ENCODE results near the gene DLGAP1.

The DLGAP1 gene

GRCh38 chr18:3777122-3777521 is 678.0 kb downstream of the DLGAP1 start:
- DNase-seq (ENCODE audit: low read depth in 2 of 2) = no peak

- no peak for DNase-seq (ENCODE audit: low read depth in 2 of 2)
Measured at GRCh38 chr18:3775996-3776395, 679.1 kb downstream of the DLGAP1 start.

DNA sequence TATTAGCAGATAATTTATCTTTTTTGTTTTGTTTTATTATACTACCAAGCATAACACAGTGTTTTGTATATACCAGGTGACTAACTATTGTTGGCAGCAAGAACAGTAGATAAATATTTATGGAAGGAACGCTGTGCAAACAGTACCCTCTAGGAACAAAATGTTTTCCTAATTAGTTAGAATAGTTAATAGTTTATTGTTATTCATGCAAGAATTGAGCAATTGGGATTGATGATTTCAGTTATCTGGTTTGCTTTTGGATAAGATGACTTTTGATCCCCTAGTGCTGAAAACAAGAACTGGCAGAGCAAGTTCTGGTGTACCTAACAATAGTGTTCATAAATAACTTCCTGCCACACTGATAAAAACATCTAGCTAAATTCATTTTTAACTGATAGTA is 681.8 kb downstream of the DLGAP1 start:
- DNase-seq (ENCODE audit: low read depth in 2 of 2) = no peak

- DNase-seq (ENCODE audit: low read depth in 2 of 2) = peak; percentile 57 to 82
Measured at GRCh38 chr18:3771121-3771971, 683.8 kb downstream of the DLGAP1 start.

GRCh38 chr18:3761266-3761665 is 693.8 kb downstream of the DLGAP1 start:
- no peak for DNase-seq (ENCODE audit: low read depth in 2 of 2)

GRCh38 chr18:3760741-3761140 is 694.4 kb downstream of the DLGAP1 start:
- no peak for DNase-seq (ENCODE audit: low read depth in 2 of 2)

GRCh38 chr18:3759099-3759498 is 696.0 kb downstream of the DLGAP1 start:
- DNase-seq (ENCODE audit: low read depth in 2 of 2) = no peak

DNA sequence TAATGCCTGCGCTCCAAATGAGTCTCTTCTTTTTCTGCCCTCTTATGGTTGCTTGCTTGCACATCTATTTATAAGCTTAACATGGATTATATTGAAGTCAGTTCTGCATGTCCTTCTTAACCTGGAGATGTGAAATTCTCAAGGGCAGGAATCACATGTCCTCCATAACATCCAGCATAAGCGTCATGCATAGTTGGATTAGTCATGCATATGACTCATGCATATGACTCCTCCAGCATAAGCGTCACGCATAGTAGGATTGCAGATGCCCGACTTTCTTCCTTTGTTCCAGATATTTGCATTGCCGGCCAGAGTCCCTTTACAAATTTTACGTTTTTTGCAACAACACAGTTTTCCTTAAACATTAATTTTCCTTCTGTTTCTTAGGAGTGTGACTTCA is 696.6 kb downstream of the DLGAP1 start:
- DNase-seq (ENCODE audit: low read depth in 2 of 2) = no peak

- DNase-seq (ENCODE audit: low read depth in 2 of 2) = no peak
Measured at GRCh38 chr18:3757361-3757760, 697.7 kb downstream of the DLGAP1 start.

DNA sequence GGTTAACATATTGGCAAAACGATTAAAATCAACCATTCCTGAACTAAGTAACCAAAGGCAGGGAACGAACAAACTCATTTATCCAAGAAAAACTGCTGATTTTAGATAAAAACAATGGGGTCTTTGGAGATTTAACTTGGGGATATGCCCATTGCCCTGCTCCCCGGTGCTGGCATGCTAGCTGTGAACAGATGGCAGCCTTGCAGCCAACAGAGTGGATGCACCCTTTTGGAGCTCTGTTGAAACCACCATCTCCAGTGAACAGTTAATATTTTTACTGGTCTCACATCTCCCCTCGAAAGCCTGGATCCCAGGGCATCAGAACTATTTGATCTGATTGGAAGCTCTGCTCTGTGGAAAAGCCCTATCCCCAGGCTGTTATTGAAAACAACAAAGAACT is 702.0 kb downstream of the DLGAP1 start:
- no peak for DNase-seq (ENCODE audit: low read depth in 2 of 2)

GRCh38 chr18:3748086-3748485 is 707.0 kb downstream of the DLGAP1 start:
- no peak for DNase-seq (ENCODE audit: low read depth in 2 of 2)

DNA sequence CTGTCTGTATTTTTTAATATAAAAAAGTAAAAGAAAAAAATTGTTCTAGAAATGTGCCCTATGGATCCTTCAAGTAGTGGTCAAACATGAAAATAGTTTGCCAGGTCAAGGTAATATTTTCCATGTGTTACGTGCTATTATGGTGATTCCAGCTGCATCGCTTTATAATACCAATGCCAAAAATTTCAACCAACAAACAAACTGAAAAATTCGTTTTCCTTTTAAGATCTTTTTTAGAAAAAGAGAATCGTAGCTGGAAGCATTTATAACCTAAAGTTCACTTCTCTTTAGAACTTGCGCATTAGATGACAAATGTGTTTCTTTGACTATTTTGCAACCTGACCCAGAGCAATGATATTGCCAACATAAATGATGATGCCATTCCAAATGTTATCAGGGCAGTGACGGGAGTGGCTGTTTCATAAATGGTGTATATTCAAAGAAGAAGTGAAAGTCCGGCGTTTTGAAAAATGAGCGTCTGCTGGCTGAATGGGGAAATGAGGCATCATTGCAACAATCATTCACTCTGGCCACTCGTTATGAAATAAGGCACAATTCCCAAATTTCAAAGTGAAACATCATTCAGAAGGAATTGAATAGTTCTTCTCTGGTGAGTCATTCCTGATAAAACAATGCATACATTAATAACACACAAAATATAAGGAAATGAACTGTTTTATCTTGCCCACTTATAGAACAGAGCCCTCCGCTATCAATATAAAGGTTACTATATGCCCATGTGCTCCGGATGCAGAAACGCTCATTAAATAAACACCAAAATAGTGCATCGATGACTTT is 707.7 kb downstream of the DLGAP1 start:
- DNase-seq (ENCODE audit: low read depth in 2 of 2) = no peak

- no peak for DNase-seq (ENCODE audit: low read depth in 2 of 2)
Measured at GRCh38 chr18:3742541-3742940, 712.6 kb downstream of the DLGAP1 start.

DNA sequence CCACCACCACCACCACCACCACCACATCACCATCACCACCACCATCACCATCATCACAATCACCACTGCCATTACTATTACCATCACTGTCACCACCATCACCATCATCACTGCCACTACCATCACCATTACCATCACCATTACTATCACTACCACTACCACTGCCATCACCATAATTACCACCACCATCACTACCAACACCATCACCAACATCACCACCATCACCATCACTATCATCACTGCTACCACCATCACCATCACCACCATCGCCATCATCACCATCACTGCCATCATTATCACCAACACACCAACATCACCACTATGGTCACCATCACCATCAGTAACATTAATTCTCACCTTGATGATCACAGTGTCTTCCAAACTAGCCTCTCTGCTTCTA is 713.8 kb downstream of the DLGAP1 start:
- DNase-seq (ENCODE audit: low read depth in 2 of 2) = no peak

GRCh38 chr18:3728704-3729437 is 726.2 kb downstream of the DLGAP1 start:
- DNase-seq (ENCODE audit: low read depth in 2 of 2) = no peak

- no peak for DNase-seq (ENCODE audit: low read depth in 2 of 2)
Measured at GRCh38 chr18:3727274-3727673, 727.8 kb downstream of the DLGAP1 start.

GRCh38 chr18:3726238-3726951 is 728.7 kb downstream of the DLGAP1 start:
- DNase-seq (ENCODE audit: low read depth in 2 of 2) = no peak

DNA sequence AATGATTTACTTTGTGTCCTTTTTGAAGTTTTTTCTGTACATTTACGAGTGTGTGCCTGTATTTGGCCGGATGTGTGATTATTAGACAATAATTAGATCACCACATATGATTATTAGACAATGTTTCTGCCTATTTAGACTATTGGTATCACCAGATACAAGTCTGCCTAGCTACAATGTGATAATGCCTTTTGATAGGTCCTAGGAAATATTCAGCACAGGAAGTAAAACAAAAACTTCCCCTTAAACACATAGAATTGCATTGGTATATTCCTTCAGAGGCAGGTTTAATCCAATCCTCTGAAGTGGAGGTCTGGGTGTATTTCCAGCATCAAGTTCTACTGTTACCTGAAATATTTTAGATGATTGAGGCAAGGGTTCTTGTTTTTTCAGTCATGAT is 730.0 kb downstream of the DLGAP1 start:
- no peak for DNase-seq (ENCODE audit: low read depth in 2 of 2)

DNA sequence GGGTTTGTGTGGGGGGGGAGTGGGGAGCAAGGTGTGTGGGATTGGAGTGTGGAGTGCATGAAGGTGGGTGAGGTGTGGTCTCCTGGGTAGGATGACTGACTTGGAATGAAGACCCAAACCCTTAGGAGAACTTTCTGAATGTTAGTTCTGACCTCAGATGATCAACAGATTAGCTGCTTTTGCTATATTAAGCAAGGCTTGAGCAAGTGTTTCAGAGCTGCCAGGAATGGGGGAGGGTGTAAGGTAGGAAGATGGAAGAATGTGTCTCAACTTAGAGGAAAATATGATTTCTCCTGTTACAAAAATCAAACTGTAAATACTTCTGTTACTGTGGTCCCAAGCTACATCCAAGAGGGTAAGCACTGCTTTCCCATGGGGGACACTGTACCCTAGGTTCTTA is 731.6 kb downstream of the DLGAP1 start:
- no peak for DNase-seq (ENCODE audit: low read depth in 2 of 2)

- DNase-seq (ENCODE audit: low read depth in 2 of 2) = no peak
Measured at GRCh38 chr18:3722649-3723433, 732.3 kb downstream of the DLGAP1 start.

Data from stimulated activated CD4-positive, alpha-beta T cell treated with anti-CD3 and anti-CD28 coated beads, Interleukin-12 subunit alpha, Interleukin-12 subunit beta, amount 100 ng/mL, for 24 hours (primary cell).